CD4-positive, CD25-positive, alpha-beta regulatory T cell (primary cell): ENCODE results near the gene PATJ. TPM values are rescaled to one million over a fixed set of nuclear protein-coding genes. Genes with fewer than 3 reads are reported as not detected.

Experiments used
- ATAC-seq, 2 donors: fragments of 150-1000 bp; cut with Tn5 transposase; one replicate each; pipeline ENCODE4 v1.10.0; 2021; ENCODE audit warnings: low read depth in 2 of 2, moderate number of reproducible peaks in 2 of 2, moderate library complexity in 1 of 2
- DNase-seq, 3 donors: peaks; one replicate each; pipeline versions ENCODE4 v3.0.0 to v3.0.0-alpha.2; 2012 to 2022; ENCODE audit warnings: mixed read lengths in 1 of 3
- H3K27ac ChIP-seq: one replicate; pipeline ENCODE4 v1.7.0; 2013; ENCODE audit warnings: mild to moderate bottlenecking, low read length; ENCODE audit not compliant: insufficient read depth, poor library complexity, severe bottlenecking
- H3K27me3 ChIP-seq: one replicate; pipeline ENCODE4 v1.7.0; 2013; ENCODE audit warnings: low read length; ENCODE audit not compliant: control insufficient read depth, insufficient read depth
- H3K36me3 ChIP-seq: one replicate; pipeline ENCODE4 v1.7.0; 2013; ENCODE audit warnings: mild to moderate bottlenecking, low read length, moderate library complexity; ENCODE audit not compliant: control insufficient read depth, insufficient read depth
- H3K4me1 ChIP-seq: 2 replicates; pipeline ENCODE4 v1.7.0; 2013; ENCODE audit warnings: mild to moderate bottlenecking, low read length; ENCODE audit not compliant: insufficient read depth, control insufficient read depth, poor library complexity, severe bottlenecking
- H3K4me3 ChIP-seq: one replicate; pipeline ENCODE4 v1.7.0; 2013; ENCODE audit warnings: low read depth, mild to moderate bottlenecking, low read length, moderate library complexity
- H3K9me3 ChIP-seq, 2 experiments: 1 replicate in 1 of 2; 2 replicates in 1 of 2; pipeline ENCODE4 v1.7.0; 2013; ENCODE audit warnings: low read length in 2 of 2, mild to moderate bottlenecking in 1 of 2, moderate library complexity in 1 of 2; ENCODE audit not compliant: control insufficient read depth in 2 of 2
- H3K27ac Mint-ChIP-seq, 3 donors: one replicate each; pipeline ENCODE4 v1.8.0; 2020 to 2022; ENCODE audit warnings: mild to moderate bottlenecking in 3 of 3, mixed read lengths in 3 of 3, moderate library complexity in 2 of 3
- H3K27me3 Mint-ChIP-seq: one replicate; pipeline ENCODE4 v1.8.0; 2022; ENCODE audit warnings: mild to moderate bottlenecking, mixed read lengths
- H3K36me3 Mint-ChIP-seq: one replicate; pipeline ENCODE4 v1.8.0; 2020; ENCODE audit warnings: mixed read lengths
- H3K4me1 Mint-ChIP-seq, 4 donors: one replicate each; pipeline ENCODE4 v1.8.0; 2020 to 2022; ENCODE audit warnings: mixed read lengths in 4 of 4, mild to moderate bottlenecking in 1 of 4
- H3K4me3 Mint-ChIP-seq, 4 donors: one replicate each; pipeline ENCODE4 v1.8.0; 2020 to 2022; ENCODE audit warnings: mild to moderate bottlenecking in 4 of 4, mixed read lengths in 4 of 4, moderate library complexity in 3 of 4
- H3K9me3 Mint-ChIP-seq, 7 donors: one replicate each; pipeline ENCODE4 v1.8.0; 2020 to 2022; ENCODE audit warnings: mixed read lengths in 7 of 7, mild to moderate bottlenecking in 3 of 7, moderate library complexity in 2 of 7
- polyA plus RNA-seq, 4 donors: library from polyadenylated mRNA; unstranded; fragments of 300-500 nt; fragmentation: Illumina TruSeq; gene quantifications; one replicate each; pipeline ENCODE4 v1.2.3, GENCODE V29; 2021
- total RNA-seq: library from RNA; stranded (reverse); gene quantifications from one replicate; pipeline ENCODE4 v1.2.3, GENCODE V29; 2022

Gene PATJ
- total and polyA plus RNA-seq, 5 donors from 2014 or later, result 8.6 to 49.2 (median 15.9) TPM

GRCh38 chr1:61895175-61895574 is 152.9 kb downstream of the PATJ start:
- no peak overlapping the region for H3K4me3 ChIP-seq
- no peak overlapping the region for H3K27ac Mint-ChIP-seq
- no peaks in the 10 kb centered on the region for H3K9me3 ChIP-seq
- H3K4me1 Mint-ChIP-seq, result peaks cover 0 to 5% (median 0%) of the 10 kb centered on the region in 4 donors
- no peaks in the 10 kb centered on the region for H3K27me3 ChIP-seq
- DNase-seq, result no peak
- H3K27ac ChIP-seq, result no peak overlapping the region
- H3K27me3 Mint-ChIP-seq, result no peaks in the 10 kb centered on the region
- H3K4me3 Mint-ChIP-seq, result no peak overlapping the region
- H3K4me1 ChIP-seq, result no peaks in the 10 kb centered on the region
- no peak for ATAC-seq
- peaks cover 0 to 7% (median 0%) of the 10 kb centered on the region in 7 donors for H3K9me3 Mint-ChIP-seq
- peaks cover 12% of the 10 kb centered on the region for H3K36me3 ChIP-seq
- H3K36me3 Mint-ChIP-seq, result peaks cover 38% of the 10 kb centered on the region

GRCh38 chr1:61898658-61899057 is 156.4 kb downstream of the PATJ start:
- no peak for DNase-seq
- no peaks in the 10 kb centered on the region for H3K9me3 ChIP-seq
- no peak overlapping the region for H3K27ac ChIP-seq
- H3K4me1 ChIP-seq, result no peaks in the 10 kb centered on the region
- H3K9me3 Mint-ChIP-seq, result peaks cover 0 to 7% (median 0%) of the 10 kb centered on the region in 7 donors
- peaks cover 19% of the 10 kb centered on the region for H3K36me3 ChIP-seq
- H3K27me3 Mint-ChIP-seq, result no peaks in the 10 kb centered on the region
- no peak overlapping the region for H3K4me3 Mint-ChIP-seq
- H3K27me3 ChIP-seq, result no peaks in the 10 kb centered on the region
- peaks cover 46% of the 10 kb centered on the region for H3K36me3 Mint-ChIP-seq
- ATAC-seq, result no peak
- peaks cover 0 to 5% (median 0%) of the 10 kb centered on the region in 4 donors for H3K4me1 Mint-ChIP-seq
- H3K27ac Mint-ChIP-seq, result no peak overlapping the region
- no peak overlapping the region for H3K4me3 ChIP-seq

GRCh38 chr1:61904354-61904753 is 162.1 kb downstream of the PATJ start:
- Mint-ChIP-seq H3K9me3 (peaks cover 0 to 1% (median 0%) of the 10 kb centered on the region in 7 donors), H3K36me3 (peaks cover 48% of the 10 kb centered on the region), H3K27me3 (no peaks in the 10 kb centered on the region), H3K4me3 (no peak overlapping the region), H3K27ac (no peak overlapping the region), H3K4me1 (no peaks in the 10 kb centered on the region)
- Histone ChIP-seq H3K4me1 (no peaks in the 10 kb centered on the region), H3K27me3 (no peaks in the 10 kb centered on the region), H3K36me3 (peaks cover 22% of the 10 kb centered on the region), H3K27ac (no peak overlapping the region), H3K4me3 (no peak overlapping the region), H3K9me3 (no peaks in the 10 kb centered on the region)
- no peak for ATAC-seq
- no peak for DNase-seq

GRCh38 chr1:61907102-61907501 is 164.8 kb downstream of the PATJ start:
- Histone ChIP-seq H3K9me3 (no peaks in the 10 kb centered on the region), H3K4me1 (no peaks in the 10 kb centered on the region), H3K27ac (no peak overlapping the region), H3K27me3 (no peaks in the 10 kb centered on the region), H3K36me3 (peaks cover 19% of the 10 kb centered on the region), H3K4me3 (no peak overlapping the region)
- no peaks in the 10 kb centered on the region for H3K27me3 Mint-ChIP-seq
- no peak overlapping the region for H3K4me3 Mint-ChIP-seq
- DNase-seq (no peak), ATAC-seq (no peak)
- peaks cover 50% of the 10 kb centered on the region for H3K36me3 Mint-ChIP-seq
- no peaks in the 10 kb centered on the region for H3K4me1 Mint-ChIP-seq
- H3K27ac Mint-ChIP-seq, result no peak overlapping the region
- H3K9me3 Mint-ChIP-seq, result no peaks in the 10 kb centered on the region

GRCh38 chr1:61910035-61910434 is 167.8 kb downstream of the PATJ start:
- no peaks in the 10 kb centered on the region for H3K4me1 Mint-ChIP-seq
- Histone ChIP-seq H3K9me3 (no peaks in the 10 kb centered on the region), H3K4me1 (no peaks in the 10 kb centered on the region), H3K27ac (no peak overlapping the region), H3K4me3 (no peak overlapping the region), H3K36me3 (peaks cover 21% of the 10 kb centered on the region), H3K27me3 (no peaks in the 10 kb centered on the region)
- no peaks in the 10 kb centered on the region for H3K9me3 Mint-ChIP-seq
- no peak overlapping the region for H3K4me3 Mint-ChIP-seq
- no peak overlapping the region for H3K27ac Mint-ChIP-seq
- no peak for ATAC-seq
- no peak for DNase-seq
- H3K36me3 Mint-ChIP-seq, result peaks cover 45% of the 10 kb centered on the region
- no peaks in the 10 kb centered on the region for H3K27me3 Mint-ChIP-seq

GRCh38 chr1:61914823-61915482 is 172.7 kb downstream of the PATJ start:
- DNase-seq (no peak), ATAC-seq (no peak)
- no peak overlapping the region for H3K4me3 ChIP-seq
- peaks cover 14% of the 10 kb centered on the region for H3K36me3 ChIP-seq
- Mint-ChIP-seq H3K4me1 (no peaks in the 10 kb centered on the region), H3K4me3 (no peak overlapping the region), H3K27ac (no peak overlapping the region), H3K9me3 (peaks cover 0 to 1% (median 0%) of the 10 kb centered on the region in 7 donors), H3K36me3 (peaks cover 39% of the 10 kb centered on the region), H3K27me3 (no peaks in the 10 kb centered on the region)
- no peak overlapping the region for H3K27ac ChIP-seq
- no peaks in the 10 kb centered on the region for H3K27me3 ChIP-seq
- no peaks in the 10 kb centered on the region for H3K4me1 ChIP-seq
- no peaks in the 10 kb centered on the region for H3K9me3 ChIP-seq

GRCh38 chr1:61921435-61921834 is 179.2 kb downstream of the PATJ start:
- no peak for DNase-seq
- Mint-ChIP-seq H3K4me3 (no peak overlapping the region), H3K27me3 (no peaks in the 10 kb centered on the region), H3K9me3 (peaks cover 0 to 4% (median 0%) of the 10 kb centered on the region in 7 donors), H3K36me3 (peaks cover 26% of the 10 kb centered on the region), H3K4me1 (peaks cover 0 to 4% (median 0%) of the 10 kb centered on the region in 4 donors), H3K27ac (no peak overlapping the region)
- no peak for ATAC-seq
- H3K27me3 ChIP-seq, result no peaks in the 10 kb centered on the region
- H3K36me3 ChIP-seq, result no peaks in the 10 kb centered on the region
- no peak overlapping the region for H3K27ac ChIP-seq
- H3K9me3 ChIP-seq, result no peaks in the 10 kb centered on the region
- no peaks in the 10 kb centered on the region for H3K4me1 ChIP-seq
- H3K4me3 ChIP-seq, result no peak overlapping the region

GRCh38 chr1:61922950-61923480 is 180.7 kb downstream of the PATJ start:
- no peak for ATAC-seq
- Mint-ChIP-seq H3K27me3 (no peaks in the 10 kb centered on the region), H3K36me3 (peaks cover 22% of the 10 kb centered on the region), H3K27ac (no peak overlapping the region), H3K9me3 (peaks cover 0 to 3% (median 0%) of the 10 kb centered on the region in 7 donors), H3K4me3 (no peak overlapping the region), H3K4me1 (peaks cover 0 to 4% (median 0%) of the 10 kb centered on the region in 4 donors)
- H3K4me1 ChIP-seq, result no peaks in the 10 kb centered on the region
- H3K27me3 ChIP-seq, result no peaks in the 10 kb centered on the region
- H3K27ac ChIP-seq, result no peak overlapping the region
- no peak overlapping the region for H3K4me3 ChIP-seq
- no peaks in the 10 kb centered on the region for H3K36me3 ChIP-seq
- no peaks in the 10 kb centered on the region for H3K9me3 ChIP-seq
- DNase-seq, result no peak
